Articular chondrocyte of knee joint (primary cell): ENCODE data around the gene MYO1D. TPM values are rescaled to one million over a fixed set of nuclear protein-coding genes. Genes with fewer than 3 reads are reported as not detected.

Experiments
- small RNA-seq: library from RNA; depleted of rRNA; stranded (forward); fragments of <200 nt; gene quantifications from one replicate; pipeline ENCODE3, GENCODE V24; 2012
- total RNA-seq: library from RNA; depleted of rRNA; stranded (reverse); fragments of >200 nt; gene quantifications from 2 replicates; pipeline ENCODE4 v1.2.3, GENCODE V29; 2012

The MYO1D gene
- 160 and 162 TPM in 2 replicates for total RNA-seq

DNA sequence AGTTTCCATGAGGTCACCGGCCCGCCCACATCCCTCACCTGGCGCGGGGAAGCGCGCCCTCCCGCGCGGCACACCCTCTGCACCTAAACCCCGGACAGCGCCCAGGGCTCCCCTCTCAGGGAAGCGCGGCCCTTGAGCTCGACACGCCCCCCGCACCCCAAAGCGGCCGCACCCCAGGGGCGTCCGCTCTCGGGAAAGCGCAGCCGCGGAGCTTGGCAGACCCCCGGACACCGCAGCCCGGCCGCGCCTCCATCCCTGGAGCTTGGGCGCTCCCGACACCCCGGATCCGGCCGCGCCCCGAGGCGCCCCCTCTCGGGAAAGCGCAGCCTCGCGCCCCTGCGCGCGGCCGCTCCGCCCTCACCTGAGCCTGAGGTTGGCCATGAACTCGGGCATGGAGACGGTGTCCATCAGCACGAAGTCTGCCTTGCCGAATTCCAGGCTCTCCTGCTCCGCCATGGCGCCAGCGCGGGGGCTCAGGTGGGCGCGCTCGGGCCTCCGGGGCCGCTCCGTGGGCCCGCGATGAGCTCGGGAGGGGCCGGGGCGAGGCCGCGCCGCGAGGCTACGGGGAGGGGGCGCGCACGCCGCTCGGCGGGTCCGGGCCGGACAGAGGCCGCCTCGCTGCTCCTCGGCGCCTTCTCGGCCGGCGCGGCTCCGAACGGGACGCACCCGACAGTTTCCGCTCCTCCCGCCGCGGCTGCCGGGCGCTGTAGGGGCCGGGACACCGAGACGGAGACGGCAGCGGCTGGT is at the start of gene MYO1D:
TSS of gene MYO1D (minus strand) at position 708 of the 747 bp plus-strand sequence. CDS start at position 456, 252 bp downstream.

DNA sequence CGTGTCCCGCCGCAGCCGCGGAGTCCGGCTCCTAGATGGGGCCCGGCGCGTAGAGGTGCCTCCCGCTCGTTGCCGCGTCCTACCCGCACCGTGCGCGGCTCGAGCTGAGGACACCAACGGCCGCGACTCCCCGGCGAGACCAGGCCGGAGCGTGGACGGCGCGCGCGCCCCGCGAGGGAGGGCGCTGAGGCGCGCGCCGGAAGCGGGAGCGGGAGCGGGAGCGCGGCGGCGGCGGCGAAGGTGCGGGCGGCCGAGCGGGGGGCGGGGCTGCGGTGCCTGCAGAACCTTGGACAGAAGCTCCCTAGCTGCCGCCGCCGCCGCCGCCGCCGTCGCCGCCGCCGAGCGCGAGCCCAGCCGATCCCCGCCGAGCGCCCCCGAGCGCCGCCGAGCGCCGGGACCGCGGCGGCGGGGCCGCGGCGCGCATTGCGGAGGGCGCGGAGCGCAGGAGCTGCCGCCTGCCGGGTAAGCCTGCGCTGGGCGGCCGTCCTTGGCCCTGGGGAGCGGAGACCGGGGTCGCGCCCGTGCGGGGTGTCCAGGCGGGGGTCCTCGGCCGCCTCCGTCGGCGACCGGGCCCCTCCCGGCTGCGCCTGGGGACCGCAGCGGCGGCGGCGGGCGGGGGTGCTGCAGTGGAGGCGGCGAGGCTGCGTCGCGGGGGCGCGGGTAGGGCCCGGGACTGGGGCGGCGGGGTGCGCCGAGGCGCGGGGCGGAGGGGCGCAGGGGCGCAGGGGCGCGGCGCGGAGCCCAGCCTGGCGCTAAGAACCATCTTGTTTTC is 390.0 kb downstream of the MYO1D start, which contains the start of gene CDK5R1:
TSS of gene CDK5R1 (plus strand) at position 293 of the 772 bp plus-strand sequence. CDS start 628 bp downstream, outside the sequence.

DNA sequence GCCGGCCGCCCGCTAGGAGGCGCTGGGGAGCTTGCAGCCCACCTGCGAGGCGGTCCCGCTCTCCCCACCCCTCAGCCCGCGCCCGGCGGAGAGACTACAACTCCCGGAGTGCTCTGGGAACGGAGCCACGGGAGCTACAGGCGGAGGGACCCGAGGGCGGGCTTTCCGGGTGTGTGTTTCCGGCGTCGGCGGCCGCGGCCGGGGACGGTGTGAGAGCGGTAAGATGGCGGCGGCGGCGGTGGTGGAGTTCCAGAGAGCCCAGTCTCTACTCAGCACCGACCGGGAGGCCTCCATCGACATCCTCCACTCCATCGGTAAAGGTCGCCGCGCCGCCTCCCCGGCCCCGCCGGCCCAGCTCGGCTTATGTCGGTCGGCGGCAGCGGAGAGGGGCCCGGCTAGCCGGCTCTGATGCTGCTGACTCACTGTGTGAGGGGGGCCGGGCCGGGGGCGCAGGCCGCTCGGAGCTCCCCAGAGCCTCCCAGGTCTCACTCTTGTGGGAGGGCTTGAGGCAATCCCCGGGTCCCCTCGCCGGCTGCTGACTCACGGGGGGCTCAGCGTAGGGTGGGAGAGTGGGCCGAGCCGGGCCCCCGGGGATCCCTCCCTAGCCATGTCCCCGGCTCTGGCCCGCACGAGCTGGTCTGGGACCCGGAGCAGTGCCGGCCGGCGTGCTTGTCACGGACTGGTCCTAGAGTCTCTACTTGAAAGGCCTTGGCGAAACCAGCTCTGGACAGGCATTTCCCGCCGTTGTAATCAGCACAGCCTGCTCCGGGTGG is 432.4 kb downstream of the MYO1D start, which contains the start of gene PSMD11:
TSS of gene PSMD11 (plus strand) at position 210 of the 773 bp plus-strand sequence. CDS start at position 224, 14 bp downstream.

Small RNA genes lying within 50 kb of the gene (small RNA-seq; reads per million reads assigned to genes)
- gene RF00019: not detected

Other genes starting within 250 kb of the MYO1D start
- 121 and 122 TPM in 2 replicates for gene TMEM98, start 51.0 kb upstream of the MYO1D start, total RNA-seq
- not detected in 2 replicates for gene SPACA3, start 114.7 kb upstream of the MYO1D start, total RNA-seq